Kidney (tissue), 14 donors: ENCODE data around the gene RASGRP2. TPM values are rescaled to one million over a fixed set of nuclear protein-coding genes. Genes with fewer than 3 reads are reported as not detected.
A peak's percentile ranks its signal among the peaks of the same experiment; 100 is the strongest.

Experiments used
- DNase-seq, 5 donors: peaks; one replicate each; pipeline ENCODE4 v3.0.0-alpha.2; 2013 to 2020
- FAIRE-seq: peaks from 2 replicates; lab custom pipeline; 2012; peaks lifted over from hg19 to GRCh38; lab: Jason Lieb, UNC
- H3K27ac ChIP-seq, 2 donors: one replicate each; pipeline ENCODE4 v1.7.0; 2013; ENCODE audit warnings: low read depth in 2 of 2, low read length in 2 of 2, inconsistent platforms in 1 of 2
- H3K27me3 ChIP-seq: one replicate; pipeline ENCODE4 v1.7.1; 2013; ENCODE audit warnings: low read length, inconsistent platforms; ENCODE audit not compliant: control insufficient read depth, insufficient read depth
- H3K36me3 ChIP-seq, 3 donors: one replicate each; pipeline versions ENCODE4 v1.7.0 to v1.7.1; 2013; ENCODE audit warnings: low read length in 3 of 3, control low read depth in 1 of 3, inconsistent platforms in 1 of 3; ENCODE audit not compliant: insufficient read depth in 3 of 3, control insufficient read depth in 2 of 3
- H3K4me1 ChIP-seq, 3 donors: one replicate each; pipeline versions ENCODE4 v1.7.0 to v1.7.1; 2013; ENCODE audit warnings: low read length in 3 of 3, inconsistent platforms in 1 of 3, low read depth in 1 of 3; ENCODE audit not compliant: control insufficient read depth in 2 of 3, insufficient read depth in 2 of 3
- H3K4me3 ChIP-seq, 3 donors: one replicate each; pipeline versions ENCODE4 v1.7.0 to v1.8.1; 2013; ENCODE audit warnings: low read length in 3 of 3, control low read depth in 1 of 3, inconsistent platforms in 1 of 3
- H3K9ac ChIP-seq, 3 donors: one replicate each; pipeline versions ENCODE4 v1.7.0 to v1.7.1; 2013; ENCODE audit warnings: low read length in 3 of 3, control low read depth in 1 of 3, inconsistent platforms in 1 of 3
- H3K9me3 ChIP-seq, 3 donors: one replicate each; pipeline versions ENCODE4 v1.7.0 to v1.7.1; 2013; ENCODE audit warnings: low read length in 3 of 3, control low read depth in 1 of 3, inconsistent platforms in 1 of 3; ENCODE audit not compliant: control insufficient read depth in 2 of 3, insufficient read depth in 1 of 3
- CTCF ChIP-seq: IDR thresholded peaks from 3 replicates; pipeline ENCODE4 v1.5.1; 2012; ENCODE audit warnings: mild to moderate bottlenecking, moderate library complexity, borderline replicate concordance; ENCODE audit not compliant: insufficient read depth; ENCODE audit errors: extremely low read depth
- intact Hi-C: fragments of 100-400 bp; cut with DNase I; formaldehyde crosslinking; loops from one replicate; pipeline ENCODE4 v1.11.1; 2022
- polyA plus RNA-seq: library from polyadenylated mRNA; stranded (reverse); fragments of 350-450 nt; fragmentation: Illumina TruSeq; extraction: RNeasy Lipid Tissue Mini Kit (QIAGEN cat#74804); gene quantifications from one replicate; pipeline ENCODE4 v1.2.3, GENCODE V29; 2014; ENCODE audit warnings: low read depth, low replicate concordance; ENCODE audit not compliant: insufficient read depth
- total RNA-seq: library from RNA; stranded (reverse); fragmentation: NEBNext Ultra II Directional; extraction: Animal tissue kit (Norgen Biotek cat#: 25700); gene quantifications from one replicate; pipeline ENCODE4 v1.2.1, GENCODE V29; 2021
- donor health status: control.
- donor health status: control.
- donor health status: control.
- donor health status: control.
- donor health status: control.
- donor health status: DM: yes; HTN: yes; CAD: no.
- donor health status: Normal renal cell carcinoma (clear cell type).

The RASGRP2 gene
- total and polyA plus RNA-seq, 2 donors from 2014 or later: 14.1 to 42.6 TPM

GRCh38 chr11:64687204-64687603 is 56.7 kb downstream of the RASGRP2 start:
- Histone ChIP-seq H3K27me3 (no peaks in the 10 kb centered on the region), H3K36me3 (no peaks in the 10 kb centered on the region), H3K27ac (no peak overlapping the region), H3K4me3 (no peak overlapping the region), H3K9ac (no peak overlapping the region), H3K4me1 (peaks cover 0 to 2% (median 0%) of the 10 kb centered on the region in 3 donors), H3K9me3 (no peaks in the 10 kb centered on the region)
- FAIRE-seq (no peak), DNase-seq (peak in 1 of 5 donors; percentile 74)
- TF ChIP-seq CTCF: no peak
- intact Hi-C loops: no loop called here

GRCh38 chr11:64686466-64687170 is 57.3 kb downstream of the RASGRP2 start:
- no peak overlapping the region for H3K27ac ChIP-seq
- H3K9me3 ChIP-seq: no peaks in the 10 kb centered on the region
- no peak for FAIRE-seq
- no peak for DNase-seq
- no peak for TF ChIP-seq CTCF
- no peaks in the 10 kb centered on the region for H3K36me3 ChIP-seq
- H3K4me3 ChIP-seq: no peak overlapping the region
- no peak overlapping the region for H3K9ac ChIP-seq
- H3K4me1 ChIP-seq: peaks cover 0 to 2% (median 0%) of the 10 kb centered on the region in 3 donors
- intact Hi-C loops: no loop called here
- no peaks in the 10 kb centered on the region for H3K27me3 ChIP-seq

DNA sequence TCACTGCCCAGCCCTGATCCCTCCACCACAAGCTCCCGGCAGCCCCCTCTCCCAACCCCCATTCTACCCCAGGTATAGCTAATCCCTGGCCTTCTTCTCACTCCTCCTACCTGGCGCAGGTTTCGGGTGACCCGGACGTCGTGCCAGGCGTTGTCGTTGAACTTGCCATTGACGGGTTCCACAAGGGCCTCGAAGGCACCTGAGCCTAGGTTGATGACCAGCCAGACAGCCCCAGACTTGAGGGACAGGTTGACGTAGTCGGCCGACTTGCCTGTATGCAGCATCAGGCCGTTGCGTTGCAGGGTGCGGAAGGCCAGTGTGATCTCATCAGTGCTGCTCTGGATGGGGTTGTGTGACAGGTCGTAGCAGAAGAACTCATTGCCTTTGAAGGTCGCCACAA is 58.4 kb downstream of the RASGRP2 start:
- no peak for FAIRE-seq
- peaks cover 0 to 2% (median 0%) of the 10 kb centered on the region in 3 donors for H3K4me1 ChIP-seq
- no peak for DNase-seq
- no peak overlapping the region for H3K4me3 ChIP-seq
- intact Hi-C loops: no loop called here
- no peaks in the 10 kb centered on the region for H3K36me3 ChIP-seq
- no peak for TF ChIP-seq CTCF
- no peaks in the 10 kb centered on the region for H3K9me3 ChIP-seq
- no peak overlapping the region for H3K9ac ChIP-seq
- H3K27ac ChIP-seq: no peak overlapping the region
- no peaks in the 10 kb centered on the region for H3K27me3 ChIP-seq
